ENCODE results near the gene CALHM1.

DNA sequence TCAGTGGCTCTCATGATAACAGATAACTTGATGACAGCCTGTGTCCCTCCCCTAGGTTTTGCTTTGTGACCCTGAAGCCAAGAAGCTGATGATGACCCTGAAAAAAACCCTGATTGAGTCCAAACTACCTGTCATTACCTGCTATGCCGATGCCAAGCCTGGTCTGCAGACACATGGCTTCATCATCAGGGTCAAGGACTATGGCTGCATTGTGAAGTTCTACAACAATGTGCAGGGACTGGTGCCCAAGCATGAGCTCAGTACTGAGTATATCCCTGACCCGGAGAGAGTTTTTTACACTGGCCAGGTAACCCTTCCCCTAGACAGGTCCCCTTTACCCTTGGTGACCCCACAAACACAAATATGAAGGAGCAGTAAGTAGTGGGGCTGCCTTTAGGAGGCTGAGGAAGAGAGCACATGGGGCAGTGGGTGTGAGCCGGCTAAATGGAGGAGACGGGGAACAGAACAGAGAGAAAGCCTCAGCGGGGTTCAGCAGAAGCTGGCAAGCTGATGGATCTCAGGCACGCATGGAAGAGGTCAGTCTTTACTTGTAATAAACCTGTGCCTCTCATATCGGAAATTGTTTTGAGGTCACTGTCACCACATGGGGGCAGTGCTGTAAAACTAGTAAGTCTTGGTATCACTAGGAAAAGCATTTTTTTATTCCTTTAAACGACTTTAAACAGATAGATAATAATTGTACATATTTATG lies 42.1 kb downstream of the CALHM1 start:
- no peak for TF ChIP-seq POLR2AphosphoS5 (IDR thresholded peaks at IDR 0.05; ENCODE audit: low read depth, low read length)
- TF ChIP-seq POLR2A (IDR thresholded peaks at IDR 0.05; ENCODE audit: low read depth, low read length), result no peak
- TF ChIP-seq TAF1 (IDR thresholded peaks at IDR 0.05; ENCODE audit: borderline replicate concordance, low read depth, low read length), result no peak
